ENCODE measurements around the gene PON2.

DNA sequence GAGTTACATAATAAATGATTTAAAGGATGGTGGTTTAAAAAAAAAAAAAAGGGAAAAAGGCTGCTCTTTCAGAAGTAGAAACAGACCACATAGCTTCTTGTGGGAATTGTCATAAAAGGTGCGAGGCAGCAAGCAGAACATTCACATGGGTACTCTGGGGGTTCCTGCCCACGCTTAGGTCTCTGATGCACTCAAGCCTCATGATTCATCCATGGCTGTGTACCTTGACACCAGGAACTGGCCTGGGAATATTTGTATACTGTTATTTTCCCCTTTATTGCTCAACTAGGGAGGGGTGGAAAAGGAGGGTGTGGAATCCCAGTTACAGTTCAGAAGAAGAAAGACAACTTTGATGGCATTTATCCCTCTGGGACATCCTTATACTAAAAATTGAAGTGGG is 4.0 kb downstream of the PON2 start:
- no peak for TF ChIP-seq CTCF (IDR thresholded peaks at IDR 0.05)
- TF ChIP-seq RFX5 (IDR thresholded peaks at IDR 0.05; ENCODE audit: low read length) = no peak
- no peak for TF ChIP-seq FOSL2 (IDR thresholded peaks at IDR 0.05; ENCODE audit: borderline replicate concordance, low read depth)
- no peak for TF ChIP-seq TAF1 (IDR thresholded peaks at IDR 0.05; ENCODE audit: borderline replicate concordance, low read depth, low read length)
- no peak for TF ChIP-seq SMC3 (IDR thresholded peaks at IDR 0.05; ENCODE audit: low read depth, low read length)
- TF ChIP-seq, protein P1, sequence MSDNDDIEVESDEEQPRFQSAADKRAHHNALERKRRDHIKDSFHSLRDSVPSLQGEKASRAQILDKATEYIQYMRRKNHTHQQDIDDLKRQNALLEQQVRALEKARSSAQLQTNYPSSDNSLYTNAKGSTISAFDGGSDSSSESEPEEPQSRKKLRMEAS (IDR thresholded peaks at IDR 0.05; ENCODE audit: low read depth) = no peak
- TF ChIP-seq TEAD4 (IDR thresholded peaks at IDR 0.05; ENCODE audit: borderline replicate concordance, insufficient read depth) = no peak
- TF ChIP-seq POLR2AphosphoS5 (IDR thresholded peaks at IDR 0.05; ENCODE audit: low read depth, low read length) = no peak
- TF ChIP-seq FOXM1 (IDR thresholded peaks at IDR 0.05; ENCODE audit: low read depth) = no peak
- no peak for TF ChIP-seq YY1 (IDR thresholded peaks at IDR 0.05; ENCODE audit: low read depth)
- no peak for TF ChIP-seq GABPA (IDR thresholded peaks at IDR 0.05; ENCODE audit: low read depth)
